Endothelial cell of umbilical vein (primary cell): ENCODE results near the gene LRRC56. TPM values are rescaled to one million over a fixed set of nuclear protein-coding genes. Genes with fewer than 3 reads are reported as not detected.
A peak's percentile ranks its signal among the peaks of the same experiment; 100 is the strongest.

ENCODE experiments used
- Bru-seq: library from RNA; stranded (reverse); fragments of 400-500 nt; gene quantifications from one replicate; lab custom pipeline; 2021; lab: Mats Ljungman, UMichigan
- BruChase-seq, 2 experiments: library from RNA; stranded (reverse); fragments of 400-500 nt; gene quantifications; one replicate each; lab custom pipeline; 2021; lab: Mats Ljungman, UMichigan
- BruUV-seq: library from RNA; stranded (reverse); fragments of 400-500 nt; replicated peaks from 2 replicates; lab custom pipeline; 2021; lab: Mats Ljungman, UMichigan
- CTCF ChIA-PET: fragments of 300-600, 350-600 bp; sonication (Branson Sonifier 250); formaldehyde crosslinking; loops from one replicate; lab custom pipeline; 2021; ENCODE audit warnings: antibody characterized with exemption, inconsistent platforms; lab: Charles Lee
- POLR2A ChIA-PET: fragments of 300-600, 350-600 bp; sonication (Branson Sonifier 250); formaldehyde crosslinking; loops from one replicate; lab custom pipeline; 2021; ENCODE audit warnings: antibody characterized with exemption, inconsistent platforms; lab: Charles Lee
- DNase-seq: peaks from one replicate; pipeline ENCODE4 v3.0.0-alpha.2; 2011; ENCODE audit warnings: low read depth, low spot score
- FAIRE-seq: peaks from 2 replicates; lab custom pipeline; 2011; peaks lifted over from hg19 to GRCh38; lab: Jason Lieb, UNC
- H2AFZ ChIP-seq: 2 replicates; pipeline ENCODE4 v1.6.0; 2012; ENCODE audit warnings: low read depth, low read length, control low read depth, inconsistent platforms
- H3K27ac ChIP-seq: 2 replicates; pipeline ENCODE4 v1.5.1; 2011; ENCODE audit warnings: low read depth, mild to moderate bottlenecking, control low read depth, low read length, moderate library complexity; ENCODE audit not compliant: insufficient read depth
- H3K27me3 ChIP-seq, 2 experiments: 2 replicates each; pipeline versions ENCODE4 v1.6.0 to v1.6.1; 2011; ENCODE audit warnings: low read length in 2 of 2, mixed read lengths in 1 of 2; ENCODE audit not compliant: control insufficient read depth in 2 of 2, insufficient read depth in 2 of 2
- H3K36me3 ChIP-seq, 2 experiments: 2 replicates in 1 of 2; 3 replicates in 1 of 2; pipeline ENCODE4 v1.5.1; 2011; ENCODE audit warnings: low read length in 2 of 2, mild to moderate bottlenecking in 1 of 2, moderate library complexity in 1 of 2; ENCODE audit not compliant: control insufficient read depth in 2 of 2, insufficient read depth in 2 of 2; ENCODE audit errors: extremely low read depth in 1 of 2
- H3K4me1 ChIP-seq: 3 replicates; pipeline ENCODE4 v1.5.1; 2011; ENCODE audit warnings: mild to moderate bottlenecking, low read length; ENCODE audit not compliant: control insufficient read depth, insufficient read depth; ENCODE audit errors: extremely low read depth
- H3K4me2 ChIP-seq: 2 replicates; pipeline ENCODE4 v1.6.1; 2011; ENCODE audit warnings: low read length, control low read depth, mixed read lengths; ENCODE audit not compliant: insufficient read depth
- H3K4me3 ChIP-seq, 3 experiments: fragments of 200-600 bp in 1 of 3; sonication (generic), shearing (Covaris generic) in 1 of 3; replicated peaks in 1 of 3; 2 replicates each; pipeline ENCODE4 v1.5.1; 2011 to 2016; ENCODE audit warnings: control low read depth in 3 of 3, low read length in 3 of 3, mild to moderate bottlenecking in 2 of 3, inconsistent platforms in 1 of 3, low read depth in 1 of 3, moderate library complexity in 1 of 3; ENCODE audit not compliant: insufficient read depth in 1 of 3
- H3K79me2 ChIP-seq: 2 replicates; pipeline ENCODE4 v1.6.0; 2012; ENCODE audit warnings: low read length, inconsistent platforms; ENCODE audit not compliant: control insufficient read depth, insufficient read depth
- H3K9ac ChIP-seq: replicated peaks from 2 replicates; pipeline ENCODE3; 2011; ENCODE audit warnings: low read length, control low read depth; ENCODE audit not compliant: insufficient read depth; ENCODE audit errors: extremely low read depth
- H3K9me1 ChIP-seq: replicated peaks from 3 replicates; pipeline ENCODE4 v1.6.0; 2011; ENCODE audit warnings: mild to moderate bottlenecking, low read length; ENCODE audit not compliant: control insufficient read depth, insufficient read depth; ENCODE audit errors: extremely low read depth
- H3K9me3 ChIP-seq: replicated peaks from 2 replicates; pipeline ENCODE4 v1.5.1; 2012; ENCODE audit warnings: low read length, inconsistent platforms; ENCODE audit not compliant: control insufficient read depth, insufficient read depth
- H4K20me1 ChIP-seq: replicated peaks from 2 replicates; pipeline ENCODE3; 2011; ENCODE audit warnings: mild to moderate bottlenecking, low read length; ENCODE audit not compliant: control insufficient read depth, insufficient read depth; ENCODE audit errors: extremely low read depth
- JUN ChIP-seq: IDR thresholded peaks from 2 replicates; pipeline ENCODE4 v1.6.1; 2011; ENCODE audit warnings: borderline replicate concordance, low read depth; ENCODE audit not compliant: insufficient read length, insufficient read depth
- MAX ChIP-seq: IDR thresholded peaks from 2 replicates; pipeline ENCODE4 v1.6.1; 2011; ENCODE audit not compliant: insufficient read depth, insufficient read length
- POLR2AphosphoS5 ChIP-seq: IDR thresholded peaks from 2 replicates; pipeline ENCODE4 v1.6.1; 2012; ENCODE audit warnings: low read depth, mild to moderate bottlenecking, control low read depth, low read length, moderate library complexity; ENCODE audit not compliant: insufficient read depth
- dilution Hi-C: fragments of 300-500 bp; cut with MboI; formaldehyde crosslinking; loops from one replicate; pipeline ENCODE4 v1.15.0; 2019; ENCODE audit warnings: low sequenced_read_pairs; ENCODE audit not compliant: extremely low pct_ligation_motif_present
- intact Hi-C: fragments of 100-400 bp; cut with micrococcal nuclease; formaldehyde crosslinking; loops from one replicate; pipeline ENCODE4 v1.10.0; 2022
- long read RNA-seq: library from polyadenylated mRNA; stranded (forward); transcript quantifications from one replicate; pipeline ENCODE4 v2.0.0, GENCODE V29; 2021
- polyA minus RNA-seq, 3 experiments: library from RNA; depleted of rRNA, polyadenylated mRNA; stranded (reverse); fragments of >200 nt; gene quantifications; 1 replicate in 1 of 3; 2 replicates in 2 of 3; pipeline ENCODE4 v1.2.3, GENCODE V29; 2011
- polyA plus RNA-seq, 4 experiments: library from polyadenylated mRNA; depleted of rRNA in 3 of 4; stranded (reverse) in 3 of 4; unstranded in 1 of 4; fragments of >200 nt; gene quantifications; 2 replicates each; pipeline versions ENCODE4 v1.2.1 to v1.2.3, GENCODE V29; 2011 to 2012; ENCODE audit warnings: missing spikeins in 1 of 4
- total RNA-seq: library from RNA; stranded (reverse); gene quantifications from 2 replicates; pipeline ENCODE4 v1.2.3, GENCODE V29; 2021

LRRC56 gene
- 0.55 and 0.90 TPM in 2 replicates for total RNA-seq
- 0.47 and 0.64 TPM in 2 replicates for polyA plus RNA-seq
- 0.21 and 0.34 TPM in 2 replicates for polyA plus RNA-seq (2011; cell fraction: cytosol; rRNA removed)
- 1.7 and 2.3 TPM in 2 replicates for polyA plus RNA-seq (2011; cell fraction: nucleus; rRNA removed)
- polyA plus RNA-seq (2012) = 0.24 and 0.76 TPM in 2 replicates
- polyA minus RNA-seq = 0.34 and 0.40 TPM in 2 replicates
- polyA minus RNA-seq (2011; cell fraction: cytosol; rRNA and poly(A)+ RNA removed) = 0.72 TPM
- 0.29 and 1.2 TPM in 2 replicates for polyA minus RNA-seq (2011; cell fraction: nucleus; rRNA and poly(A)+ RNA removed)
- Bru-seq, nascent RNA = percentile 18 among the genes with signal in this experiment
- percentile 28 among the genes with signal in this experiment for BruChase-seq, experiment 1, labeled RNA remaining after a 6-hour chase
- percentile 21 among the genes with signal in this experiment for BruChase-seq, experiment 2, labeled RNA remaining after a 2-hour chase
- long read RNA-seq, partial matches to known transcripts = 0 of 1 reads
- long read RNA-seq, other reads (novel, unspliced or antisense) = 1 of 1 reads

GRCh38 chr11:536841-537621, at the start of gene LRRC56:
Gene LRRC56, plus strand, starts transcription at chr11:537527. Its CDS starts 3,158 bp downstream, at chr11:540685.
- H3K9me3 ChIP-seq = no peaks in the 10 kb centered on the region
- peaks cover 4 to 10% of the 10 kb centered on the region in 2 experiments for H3K36me3 ChIP-seq
- ChIA-PET POLR2A (interaction anchor here (0.6 kb wide), 1 partner anchor 189 kb away, joined by 3 read pairs; no protein-coding TSS in a partner anchor), CTCF (interaction anchor here (1.6 to 2.1 kb wide), 2 partner anchors 18 to 189 kb away, joined by 3 to 11 read pairs; no protein-coding TSS in a partner anchor)
- H3K27ac ChIP-seq = no peak within 1 kb of the TSS
- no peak within 1 kb of the TSS for H3K9ac ChIP-seq
- H3K79me2 ChIP-seq = peaks cover 16% of the 10 kb centered on the region
- H3K4me3 ChIP-seq = peak within 1 kb of the TSS in 1 of 3 experiments; percentile 26
- H3K4me2 ChIP-seq = peak within 1 kb of the TSS; percentile 18
- no peaks in the 10 kb centered on the region for H3K27me3 ChIP-seq
- peaks cover 7% of the 10 kb centered on the region for H3K4me1 ChIP-seq
- BruUV-seq = no TSS peak
- peak within 1 kb of the TSS; percentile 52 for H2AFZ ChIP-seq
- DNase-seq (peak; percentile 54), FAIRE-seq (peak; percentile 74)
- no peaks in the 10 kb centered on the region for H4K20me1 ChIP-seq
- peak; percentile 15 for TF ChIP-seq POLR2AphosphoS5
- TF ChIP-seq MAX = peak; percentile 90
- no peak for TF ChIP-seq JUN
- dilution Hi-C loops = no loop called here
- no peaks in the 10 kb centered on the region for H3K9me1 ChIP-seq
- intact Hi-C loops = loop anchor here (2.0 to 5.0 kb wide), 2 partner anchors 24 to 160 kb away; partner anchors contain the start of genes DEAF1, LMNTD2, RASSF7 and TMEM80
